ENCODE results near the gene CFDP1.

DNA sequence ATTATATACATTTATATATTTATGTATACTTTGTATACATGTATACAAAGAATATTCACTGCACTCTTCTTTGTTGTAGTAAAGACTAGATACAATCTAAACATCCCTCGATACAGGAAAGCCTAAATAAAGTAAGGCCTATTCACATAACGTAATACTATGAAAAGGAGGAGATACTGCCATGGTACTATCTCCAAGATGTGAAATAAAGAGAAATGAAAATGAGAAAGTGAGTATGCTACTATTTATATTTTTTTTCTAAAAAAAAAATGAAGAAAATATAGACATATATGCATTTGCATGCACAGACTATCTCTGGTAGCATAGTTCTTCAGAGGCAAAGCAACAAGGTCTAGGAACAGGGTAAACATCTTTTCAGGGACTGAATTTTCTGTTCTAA is 19.4 kb downstream of the CFDP1 start:
- TF ChIP-seq CTCF (IDR thresholded peaks at IDR 0.05; ENCODE audit: low read length): no peak
- no peak for TF ChIP-seq EZH2phosphoT487 (IDR thresholded peaks at IDR 0.05; ENCODE audit: low read length)
- TF ChIP-seq EZH2 (optimal IDR thresholded peaks at IDR 0.05; ENCODE audit: low read depth, low read length): no peak

Measured in MM.1S (cell line).